Transverse colon (tissue), 4 donors: ENCODE results near the gene PSG6.
"Not testable (repeated sequence)": the region's sequence is repeated elsewhere in the genome, so short reads cannot be mapped to it uniquely, and the experiment has no call there.

Experiments
- POLR2AphosphoS5 ChIP-seq, 3 donors: sonication (generic); formaldehyde crosslinking; IDR thresholded peaks; one replicate each; pipeline ENCODE4 v1.6.1; 2016; ENCODE audit warnings: antibody characterized with exemption in 3 of 3
- TF ChIP-seq, protein P1 (sequence below), 5 experiments: fragments of 200-600 bp in 3 of 5; fragments of 450-650 bp in 2 of 5; sonication (generic) in 3 of 5; IDR thresholded peaks; 1 replicate in 2 of 5; 2 replicates in 3 of 5; pipeline ENCODE4 v1.5.1; 2016 to 2017; ENCODE audit warnings: antibody characterized with exemption in 5 of 5, inconsistent platforms in 3 of 5, mild to moderate bottlenecking in 2 of 5, moderate library complexity in 1 of 5

DNA sequence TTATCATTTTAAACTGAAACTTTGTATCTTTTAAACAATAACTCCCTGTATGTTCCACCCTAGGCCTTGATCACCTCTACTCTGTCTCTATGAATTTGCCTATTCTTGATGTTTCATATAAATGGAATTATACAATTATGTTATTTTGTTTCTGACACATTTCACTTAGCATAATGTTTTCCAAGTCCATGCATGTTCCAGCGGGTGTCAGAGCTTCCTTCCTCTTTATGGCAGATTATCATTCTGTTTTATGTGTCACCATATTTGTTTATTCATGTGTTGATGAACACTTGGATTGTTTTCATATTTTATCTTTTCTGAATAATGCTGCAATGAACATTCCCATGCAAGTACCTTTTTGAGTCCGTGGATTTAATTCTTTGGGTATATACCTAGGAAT lies 35.0 kb downstream of the PSG6 start:
- TF ChIP-seq, protein P1, sequence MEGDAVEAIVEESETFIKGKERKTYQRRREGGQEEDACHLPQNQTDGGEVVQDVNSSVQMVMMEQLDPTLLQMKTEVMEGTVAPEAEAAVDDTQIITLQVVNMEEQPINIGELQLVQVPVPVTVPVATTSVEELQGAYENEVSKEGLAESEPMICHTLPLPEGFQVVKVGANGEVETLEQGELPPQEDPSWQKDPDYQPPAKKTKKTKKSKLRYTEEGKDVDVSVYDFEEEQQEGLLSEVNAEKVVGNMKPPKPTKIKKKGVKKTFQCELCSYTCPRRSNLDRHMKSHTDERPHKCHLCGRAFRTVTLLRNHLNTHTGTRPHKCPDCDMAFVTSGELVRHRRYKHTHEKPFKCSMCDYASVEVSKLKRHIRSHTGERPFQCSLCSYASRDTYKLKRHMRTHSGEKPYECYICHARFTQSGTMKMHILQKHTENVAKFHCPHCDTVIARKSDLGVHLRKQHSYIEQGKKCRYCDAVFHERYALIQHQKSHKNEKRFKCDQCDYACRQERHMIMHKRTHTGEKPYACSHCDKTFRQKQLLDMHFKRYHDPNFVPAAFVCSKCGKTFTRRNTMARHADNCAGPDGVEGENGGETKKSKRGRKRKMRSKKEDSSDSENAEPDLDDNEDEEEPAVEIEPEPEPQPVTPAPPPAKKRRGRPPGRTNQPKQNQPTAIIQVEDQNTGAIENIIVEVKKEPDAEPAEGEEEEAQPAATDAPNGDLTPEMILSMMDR (IDR thresholded peaks at IDR 0.05), result not testable (repeated sequence)
- not testable (repeated sequence) for TF ChIP-seq POLR2AphosphoS5 (IDR thresholded peaks at IDR 0.05)
